GM10266 (cell line): ENCODE results near the gene PIH1D1.

Experiments
- DNase-seq: peaks from one replicate; pipeline ENCODE4 v3.0.0; 2012; ENCODE audit errors: extremely low spot score
- TF ChIP-seq, protein P1 (sequence below): IDR thresholded peaks from 2 replicates; pipeline ENCODE4 v1.5.1; 2012; ENCODE audit warnings: mild to moderate bottlenecking, low read depth; ENCODE audit not compliant: control insufficient read depth, insufficient read depth; ENCODE audit errors: missing control alignments

Gene PIH1D1

DNA sequence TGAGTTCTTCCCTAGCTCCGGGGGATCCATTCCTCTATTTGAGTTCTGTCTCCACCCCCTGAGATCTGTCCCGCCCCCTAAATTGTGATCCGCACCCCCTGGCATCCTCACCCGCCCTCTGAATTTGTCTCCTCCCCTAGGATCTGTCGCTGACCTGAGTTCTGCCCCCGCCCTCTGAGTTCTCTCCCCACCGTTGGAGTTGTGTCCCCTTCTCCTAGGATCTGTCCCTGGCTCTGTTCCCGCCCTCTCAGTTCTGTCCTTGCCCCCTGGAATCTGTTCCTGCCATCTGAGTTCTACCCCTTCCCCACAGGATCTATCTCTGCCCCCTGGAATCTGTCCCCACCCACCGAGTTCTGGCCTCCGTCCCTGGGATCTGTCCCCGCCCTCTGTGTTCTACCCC lies 9.3 kb downstream of the PIH1D1 start:
- TF ChIP-seq, protein P1, sequence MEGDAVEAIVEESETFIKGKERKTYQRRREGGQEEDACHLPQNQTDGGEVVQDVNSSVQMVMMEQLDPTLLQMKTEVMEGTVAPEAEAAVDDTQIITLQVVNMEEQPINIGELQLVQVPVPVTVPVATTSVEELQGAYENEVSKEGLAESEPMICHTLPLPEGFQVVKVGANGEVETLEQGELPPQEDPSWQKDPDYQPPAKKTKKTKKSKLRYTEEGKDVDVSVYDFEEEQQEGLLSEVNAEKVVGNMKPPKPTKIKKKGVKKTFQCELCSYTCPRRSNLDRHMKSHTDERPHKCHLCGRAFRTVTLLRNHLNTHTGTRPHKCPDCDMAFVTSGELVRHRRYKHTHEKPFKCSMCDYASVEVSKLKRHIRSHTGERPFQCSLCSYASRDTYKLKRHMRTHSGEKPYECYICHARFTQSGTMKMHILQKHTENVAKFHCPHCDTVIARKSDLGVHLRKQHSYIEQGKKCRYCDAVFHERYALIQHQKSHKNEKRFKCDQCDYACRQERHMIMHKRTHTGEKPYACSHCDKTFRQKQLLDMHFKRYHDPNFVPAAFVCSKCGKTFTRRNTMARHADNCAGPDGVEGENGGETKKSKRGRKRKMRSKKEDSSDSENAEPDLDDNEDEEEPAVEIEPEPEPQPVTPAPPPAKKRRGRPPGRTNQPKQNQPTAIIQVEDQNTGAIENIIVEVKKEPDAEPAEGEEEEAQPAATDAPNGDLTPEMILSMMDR: no peak
- no peak for DNase-seq

DNA sequence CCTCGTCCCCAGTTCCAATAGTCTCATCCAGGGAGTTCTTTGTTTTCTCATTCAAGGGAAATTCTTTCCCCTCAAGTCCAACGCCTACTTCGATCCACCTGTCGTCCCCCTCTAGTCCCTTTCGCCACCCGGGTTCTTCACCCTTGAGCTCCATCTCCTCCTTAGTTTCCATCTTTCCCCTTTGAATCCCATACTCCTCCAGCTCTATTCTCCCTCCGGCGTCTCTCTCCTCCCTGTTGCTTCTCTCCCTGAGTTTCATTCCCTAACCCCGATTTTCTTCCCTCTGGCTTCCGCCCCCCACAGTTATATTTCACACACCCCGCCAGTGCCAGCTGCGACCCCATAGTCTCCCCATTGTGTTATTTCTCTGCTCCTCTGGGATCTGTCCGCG lies 9.7 kb downstream of the PIH1D1 start:
- TF ChIP-seq, protein P1: no peak
- DNase-seq: no peak

DNA sequence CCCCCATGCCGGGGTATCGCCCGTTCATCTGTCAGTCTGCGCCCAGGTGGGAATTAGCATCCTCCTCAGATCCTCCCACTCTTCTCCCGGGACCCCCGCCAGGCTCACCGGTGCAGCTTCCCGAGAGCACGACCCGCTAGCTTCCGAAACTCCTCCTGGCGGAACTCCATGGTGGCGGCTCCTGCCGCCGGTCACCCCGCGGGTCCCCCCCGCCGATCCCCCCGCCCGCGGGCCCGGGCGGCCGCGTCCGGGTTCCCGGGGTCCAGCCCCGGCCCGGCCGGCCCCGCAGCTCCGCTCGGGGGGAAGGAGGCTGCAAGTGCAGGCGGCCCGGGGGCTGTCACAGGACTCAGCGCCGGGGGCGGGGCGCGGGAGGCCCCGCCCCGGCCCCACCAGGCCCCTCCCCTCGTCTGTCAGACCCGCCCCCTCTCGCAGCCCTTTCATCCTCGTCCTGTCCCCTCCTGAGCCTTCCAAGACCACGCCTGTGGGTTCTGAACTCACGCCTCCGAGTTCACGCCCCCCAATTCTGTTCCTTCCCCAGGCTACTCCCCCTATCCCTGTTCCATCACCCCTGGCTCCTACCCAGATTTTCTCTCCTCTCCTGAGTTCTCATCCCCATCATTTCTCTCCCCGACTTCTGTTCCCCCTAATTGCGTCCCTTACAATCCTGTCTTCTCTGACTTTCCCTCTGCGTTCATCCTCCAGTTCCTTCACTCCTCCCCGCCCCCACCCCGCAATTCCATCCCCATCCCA lies 10.2 kb downstream of the PIH1D1 start, which contains the start of gene SLC17A7:
SLC17A7 (minus strand) TSS at position 318 of the 750 bp plus-strand sequence; CDS start at position 170, 148 bp downstream.
- TF ChIP-seq, protein P1: no peak
- DNase-seq: peak; percentile 86

DNA sequence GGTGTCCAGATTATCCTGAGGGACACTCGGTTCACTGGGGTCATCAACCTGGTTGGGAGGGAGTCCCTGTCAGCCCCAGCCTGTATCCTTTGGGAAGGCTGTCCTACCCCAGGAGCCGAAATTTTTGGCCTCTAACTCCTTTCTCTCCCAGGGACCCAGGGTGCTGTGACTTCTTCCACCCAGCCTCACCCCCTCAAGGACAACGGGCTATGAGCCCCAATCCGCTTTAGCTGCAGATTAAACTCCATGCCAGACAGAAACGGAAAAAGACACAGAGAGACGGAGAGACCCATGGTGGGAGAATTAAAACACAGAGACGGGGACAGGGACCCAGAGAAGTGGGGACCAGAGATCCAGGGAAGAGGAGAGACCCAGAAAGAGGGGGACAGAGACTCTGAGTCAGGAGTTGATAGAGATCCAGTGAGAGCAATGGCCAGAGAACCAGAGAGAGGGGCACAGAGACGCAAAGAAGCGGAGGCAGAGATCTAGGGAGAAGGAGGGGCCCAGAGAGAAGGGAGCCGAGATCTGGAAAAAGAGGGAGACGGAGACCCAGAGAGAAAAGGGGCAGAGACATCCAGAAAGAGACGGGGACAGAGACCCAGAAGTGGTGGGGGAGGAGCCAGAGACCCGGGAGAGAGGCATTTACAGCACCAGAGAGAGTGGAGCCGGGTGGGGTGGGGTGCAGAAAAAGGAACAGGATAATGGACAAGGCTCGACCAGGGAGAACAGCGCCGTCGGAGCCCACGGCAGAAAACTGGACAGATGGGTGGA lies 11.0 kb downstream of the PIH1D1 start:
- TF ChIP-seq, protein P1: no peak
- no peak for DNase-seq

DNA sequence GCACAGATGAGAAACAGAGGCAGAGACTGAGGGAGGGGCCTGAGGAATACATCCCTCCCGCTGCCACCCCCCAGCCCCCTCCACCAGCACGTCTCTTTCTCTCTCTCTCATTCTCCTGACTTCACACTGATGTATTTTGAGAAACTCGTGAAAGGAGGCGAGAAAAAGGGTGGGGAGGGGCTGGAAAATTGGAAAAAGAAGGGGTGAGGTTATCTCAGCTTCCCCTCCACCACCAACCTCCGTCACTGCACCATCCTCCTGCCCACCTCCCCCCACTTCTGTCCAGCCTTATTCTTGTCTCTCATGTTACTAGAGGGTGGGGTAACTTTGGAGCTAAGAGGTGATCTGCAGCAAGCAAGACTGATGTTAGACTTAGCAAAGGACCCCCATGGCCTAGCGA lies 11.8 kb downstream of the PIH1D1 start:
- DNase-seq: no peak
- TF ChIP-seq, protein P1: no peak

DNA sequence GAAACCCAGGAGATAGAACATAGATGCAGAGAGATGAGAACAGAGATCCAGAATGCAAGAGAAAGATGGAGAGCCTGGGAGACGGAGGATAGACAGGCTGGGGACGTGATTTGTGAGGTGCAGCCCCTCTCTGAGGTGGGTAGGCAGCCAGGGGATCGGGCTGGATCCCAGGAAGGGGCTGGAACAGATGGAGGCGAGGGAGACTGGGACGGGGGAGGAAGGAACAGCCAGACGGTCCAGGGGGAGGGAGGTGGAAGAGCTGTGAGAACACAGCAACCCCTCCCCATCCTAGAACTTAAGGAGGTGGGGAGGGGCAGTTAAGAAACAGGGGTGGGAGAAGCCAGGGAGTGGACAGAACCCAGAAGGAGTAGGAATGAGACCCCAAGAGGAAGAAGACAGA lies 13.4 kb downstream of the PIH1D1 start:
- no peak for DNase-seq
- TF ChIP-seq, protein P1: no peak

DNA sequence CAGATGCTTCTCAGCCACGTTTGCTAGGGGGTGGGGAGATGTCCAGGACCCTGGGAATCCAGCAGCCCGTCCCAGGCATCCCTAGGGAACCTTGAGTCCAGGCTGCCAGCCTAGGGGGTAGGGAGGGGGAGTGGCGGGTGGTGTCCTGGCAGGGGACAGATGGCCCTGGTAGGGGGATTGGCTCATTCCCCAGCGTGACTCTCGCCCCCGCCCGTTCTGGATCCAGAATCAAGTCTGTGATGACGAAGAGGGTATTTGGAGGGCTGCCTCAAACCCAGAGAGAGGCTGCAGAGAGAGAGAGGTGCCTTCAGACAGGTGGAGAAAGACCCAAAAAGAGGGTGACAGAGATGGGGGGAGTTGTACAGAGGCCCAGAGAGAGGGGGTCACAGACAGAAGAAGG lies 14.4 kb downstream of the PIH1D1 start:
- TF ChIP-seq, protein P1: no peak
- DNase-seq: no peak
